HG03060 (cell line): ENCODE results near the gene PDCD1.
A peak's percentile ranks its signal among the peaks of the same experiment; 100 is the strongest.

Experiments used
- ATAC-seq: cut with Tn5 transposase; IDR thresholded peaks from one replicate; pipeline ENCODE4 v1.9.1; 2021; ENCODE audit warnings: low read depth, moderate number of reproducible peaks; ENCODE audit not compliant: unreplicated experiment

Gene PDCD1

GRCh38 chr2:241895712-241896641 is 37.3 kb upstream of the PDCD1 start:
- ATAC-seq = no peak

GRCh38 chr2:241895427-241895711 is 36.7 kb upstream of the PDCD1 start:
- no peak for ATAC-seq

DNA sequence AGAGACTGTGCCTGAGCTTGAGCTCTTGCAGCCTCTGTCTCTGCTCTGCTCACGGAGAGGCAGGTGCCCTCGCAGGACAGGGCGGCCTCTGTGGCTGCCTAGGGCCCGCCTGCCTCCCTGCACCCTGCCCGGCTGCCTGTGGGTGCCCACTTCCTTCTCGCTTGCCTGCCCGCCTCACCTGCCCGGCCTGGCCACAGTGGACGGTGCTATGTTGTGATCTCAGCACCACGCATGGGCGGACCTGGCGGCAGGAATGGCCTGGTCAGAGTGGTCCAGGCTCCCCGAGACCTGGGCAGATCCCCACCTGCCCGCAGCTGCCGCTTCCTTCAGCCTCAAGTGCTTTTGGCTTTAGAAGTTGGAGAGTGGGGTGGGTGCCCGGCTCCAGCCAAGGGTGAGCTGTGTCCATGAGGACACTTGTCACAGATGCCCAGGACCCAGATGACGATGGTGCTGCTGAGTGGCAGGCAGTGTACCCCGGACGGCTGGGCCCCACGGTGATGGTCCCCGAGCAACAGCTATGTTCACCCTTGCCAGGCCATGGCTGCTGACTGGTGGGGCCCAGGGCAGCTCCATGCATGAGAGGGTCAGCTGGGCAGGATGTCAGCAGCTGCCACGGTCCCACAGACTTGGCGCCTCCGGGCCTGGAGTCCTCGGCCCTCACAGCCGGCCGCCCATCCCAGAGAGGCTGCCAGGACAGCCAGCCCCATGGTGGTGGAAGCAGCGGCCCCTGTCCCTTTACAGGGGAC is 36.2 kb upstream of the PDCD1 start:
- ATAC-seq = no peak

DNA sequence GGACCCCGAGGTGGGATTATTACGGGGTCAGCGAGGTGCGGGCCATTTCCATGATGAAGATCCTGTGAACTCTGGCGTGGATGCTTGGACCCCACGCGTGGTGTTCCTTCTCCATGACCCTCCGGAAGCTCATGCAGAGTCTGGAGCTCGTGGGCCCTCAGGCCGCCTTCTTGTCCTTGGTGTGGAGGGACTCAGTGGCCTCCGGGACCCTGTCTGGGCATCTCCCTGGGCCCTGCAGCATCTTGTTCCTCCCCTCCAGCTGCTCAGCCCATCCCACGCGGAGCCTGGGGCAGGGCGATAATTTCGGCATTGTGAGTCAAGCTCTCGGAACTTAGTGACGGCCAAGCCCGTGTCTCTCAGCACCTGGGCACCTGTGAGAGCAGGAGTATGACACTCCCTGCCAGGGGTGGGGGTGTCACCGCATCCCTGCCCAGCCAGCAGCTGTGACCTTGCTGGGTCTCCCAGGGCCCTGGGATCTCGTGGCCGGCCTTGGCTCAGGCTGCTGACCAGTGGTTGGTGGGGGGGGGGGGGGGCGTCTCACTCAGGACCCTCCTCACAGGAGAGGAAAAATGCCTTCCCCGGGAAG is 35.5 kb upstream of the PDCD1 start:
- ATAC-seq = no peak

- ATAC-seq = no peak
Measured at GRCh38 chr2:241893265-241893664, 34.6 kb upstream of the PDCD1 start.

DNA sequence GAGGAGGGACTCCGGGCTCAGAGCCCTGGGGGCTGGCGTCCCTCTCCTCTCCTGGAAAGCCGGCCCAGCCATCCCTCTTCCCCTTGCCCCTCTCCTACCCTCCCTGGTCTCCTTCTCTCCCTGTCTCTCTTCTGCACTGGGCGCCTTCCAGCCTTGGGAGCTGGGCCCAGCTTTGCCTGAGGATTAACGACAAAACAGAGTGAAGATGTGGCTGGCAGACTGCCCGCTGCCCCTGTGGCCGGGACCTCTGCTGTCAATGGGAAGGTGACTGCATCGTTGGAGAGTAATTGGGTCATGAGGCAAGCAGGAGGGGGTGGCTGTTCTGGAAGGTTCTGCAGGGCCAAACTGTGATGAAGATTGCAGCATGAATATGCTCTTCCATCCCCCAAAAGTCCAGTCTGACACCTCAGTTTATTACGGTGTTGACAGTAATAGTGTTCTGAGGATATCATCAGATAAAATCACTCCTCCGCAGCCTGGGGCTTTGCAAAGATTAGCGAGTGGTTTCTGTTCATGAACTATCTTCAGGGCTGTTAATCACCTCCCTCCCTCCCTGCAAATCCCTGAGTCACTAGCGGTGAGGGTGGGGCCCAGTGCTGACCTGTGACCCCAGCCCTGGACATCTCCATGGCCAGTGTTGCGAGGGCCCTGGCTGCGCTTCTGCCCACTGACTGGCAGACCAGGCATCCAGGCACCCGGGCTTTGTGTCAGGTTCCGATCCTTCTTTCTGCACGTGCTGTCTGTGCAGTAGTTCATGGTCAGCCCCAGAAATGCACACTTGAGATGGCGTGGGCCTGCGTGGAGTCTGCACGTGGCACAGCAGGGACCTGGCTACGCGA is 33.8 kb upstream of the PDCD1 start:
- ATAC-seq = no peak

DNA sequence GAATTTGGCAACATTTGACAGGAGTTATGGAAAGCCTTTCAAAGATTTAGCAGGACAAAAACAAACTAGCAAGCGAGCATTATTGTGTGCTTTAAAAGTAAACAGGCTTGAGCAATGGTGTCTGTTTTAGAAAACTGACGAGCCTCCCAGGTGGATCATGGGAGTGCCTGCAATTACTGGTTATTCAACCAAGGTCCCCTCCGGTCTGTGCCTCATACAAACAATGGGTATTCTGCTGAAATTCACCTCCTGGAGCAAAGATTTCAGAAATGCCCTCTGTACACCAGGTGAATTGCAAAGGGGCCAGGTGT is 33.2 kb upstream of the PDCD1 start:
- no peak for ATAC-seq

DNA sequence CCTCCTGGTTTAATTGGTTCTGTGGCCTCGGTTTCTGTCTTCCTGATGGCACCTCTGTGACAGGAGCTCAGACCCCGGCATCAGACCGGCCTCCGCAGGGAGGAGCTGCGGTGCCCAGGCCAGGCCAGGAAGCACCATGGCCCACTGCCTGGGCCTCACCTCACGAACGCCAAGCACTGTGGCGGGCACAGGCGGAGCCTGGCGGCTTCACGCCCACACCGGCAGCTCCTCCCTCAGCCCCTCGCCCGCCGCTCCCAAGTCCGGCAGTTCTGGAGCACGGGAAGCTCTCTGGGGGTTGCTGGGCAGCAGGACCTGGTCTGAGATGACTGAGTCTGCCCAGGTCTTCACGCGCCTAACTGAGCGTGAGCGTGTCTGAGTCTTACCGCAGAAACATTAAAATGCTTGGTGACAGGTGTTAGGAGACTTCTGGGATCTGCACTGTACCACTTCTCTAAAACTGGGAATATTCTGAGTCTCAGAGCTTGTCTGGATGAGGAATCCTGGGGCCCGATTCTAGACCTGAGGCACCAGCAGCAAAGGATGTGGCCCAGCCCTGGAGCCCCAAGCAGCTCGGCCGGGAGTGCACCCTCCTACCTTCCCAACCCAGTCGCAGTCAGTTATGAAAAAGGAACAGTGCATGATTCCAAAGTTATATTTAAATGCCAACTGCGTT is 32.8 kb upstream of the PDCD1 start:
- no peak for ATAC-seq

- no peak for ATAC-seq
Measured at GRCh38 chr2:241890524-241891235, 32.0 kb upstream of the PDCD1 start.

GRCh38 chr2:241888641-241889040 is 29.9 kb upstream of the PDCD1 start:
- no peak for ATAC-seq

GRCh38 chr2:241887806-241888522 is 29.3 kb upstream of the PDCD1 start:
- no peak for ATAC-seq

DNA sequence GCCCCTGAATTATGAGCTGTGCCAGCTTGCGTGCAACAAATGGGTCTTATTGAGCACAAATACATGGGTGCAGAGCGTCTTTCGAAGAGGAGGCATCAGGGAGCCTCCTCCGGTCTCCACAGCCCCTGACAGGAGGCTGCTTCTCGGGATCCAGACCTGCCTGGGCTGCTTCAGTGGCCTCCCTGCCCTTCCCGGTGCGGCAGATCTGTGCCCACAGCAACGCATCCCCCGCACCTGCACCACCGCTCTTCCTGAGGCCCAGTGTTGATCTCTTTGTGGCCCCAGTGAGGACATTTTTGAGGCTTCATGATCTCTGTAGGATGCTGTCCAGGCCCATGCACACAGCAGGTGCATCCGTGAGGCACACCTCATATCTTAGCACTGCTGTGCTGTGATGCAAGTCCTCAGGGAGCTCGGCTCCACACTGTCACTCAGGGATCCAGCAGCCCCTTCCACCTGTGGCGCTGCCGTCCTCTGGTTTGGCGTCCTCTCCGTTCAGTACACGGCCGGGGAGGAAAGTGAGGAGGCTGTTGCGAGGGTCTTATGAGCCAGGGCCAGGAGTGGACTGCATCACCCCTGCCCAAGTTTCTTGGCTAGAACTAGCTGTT is 28.2 kb upstream of the PDCD1 start:
- ATAC-seq = no peak

- no peak for ATAC-seq
Measured at GRCh38 chr2:241885946-241886643, 27.4 kb upstream of the PDCD1 start.

DNA sequence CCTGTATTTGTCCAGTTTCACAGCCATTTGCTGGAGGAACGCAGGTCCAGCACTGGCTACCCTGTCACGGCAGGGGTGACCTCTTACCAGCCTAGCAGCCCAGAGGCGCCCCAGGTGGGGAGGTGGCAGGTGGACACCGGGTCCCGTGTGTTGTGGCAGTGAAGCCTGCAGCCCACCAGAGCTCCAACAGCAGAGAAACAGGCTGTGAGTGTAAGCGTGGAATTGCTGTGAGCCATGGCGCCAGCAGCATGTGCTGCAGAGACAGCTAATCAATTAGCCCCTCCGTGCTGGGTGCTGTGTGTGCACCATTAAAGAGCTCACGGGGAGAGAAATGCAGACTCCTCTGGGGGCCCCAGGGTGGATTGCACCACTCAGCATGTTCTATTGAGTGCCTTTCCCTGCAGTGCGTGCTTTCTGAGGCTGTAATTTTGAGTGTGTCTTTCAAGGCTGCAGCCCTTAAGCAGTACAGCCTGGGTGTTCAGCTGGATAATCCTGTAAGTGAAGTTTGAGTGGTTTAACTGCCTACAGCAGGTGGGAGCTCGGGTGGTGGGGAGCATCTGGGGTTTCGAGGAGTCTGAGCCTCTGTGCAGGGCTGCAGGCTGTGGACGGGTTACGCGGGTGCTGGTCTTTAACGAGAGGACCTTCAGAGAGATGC is 26.7 kb upstream of the PDCD1 start:
- no peak for ATAC-seq

DNA sequence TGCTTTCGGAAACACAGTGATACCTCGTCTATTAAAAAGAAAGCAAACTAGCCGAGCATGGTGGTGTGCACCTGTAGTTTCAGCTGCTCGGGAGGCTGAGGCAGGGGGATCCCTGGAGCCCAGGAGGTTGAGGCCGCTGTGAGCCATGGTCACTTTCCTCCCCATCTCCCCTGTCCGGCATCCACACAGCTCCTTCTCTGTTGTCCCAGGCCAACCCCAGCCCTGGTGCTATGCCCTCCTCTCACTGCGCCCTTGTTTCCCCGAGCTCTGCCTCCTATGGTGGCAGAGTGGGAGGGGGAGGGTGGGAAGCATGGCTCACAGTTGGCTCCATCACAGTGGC is 26.2 kb upstream of the PDCD1 start:
- no peak for ATAC-seq

GRCh38 chr2:241882091-241882625 is 23.5 kb upstream of the PDCD1 start:
- peak; percentile 47 for ATAC-seq

GRCh38 chr2:241880311-241881073 is 21.8 kb upstream of the PDCD1 start:
- no peak for ATAC-seq
